GM19463 (cell line): ENCODE results near the gene RGS17.
A peak's percentile ranks its signal among the peaks of the same experiment; 100 is the strongest.

Experiments
- ATAC-seq: cut with Tn5 transposase; IDR thresholded peaks from one replicate; pipeline ENCODE4 v1.9.1; 2021; ENCODE audit warnings: mild to moderate bottlenecking, moderate library complexity; ENCODE audit not compliant: unreplicated experiment

RGS17 gene

GRCh38 chr6:153086225-153086990, 44.7 kb downstream of the RGS17 start:
- peak; percentile 35 for ATAC-seq

GRCh38 chr6:153085239-153085638, 45.8 kb downstream of the RGS17 start:
- ATAC-seq, result no peak

GRCh38 chr6:153084393-153084792, 46.7 kb downstream of the RGS17 start:
- no peak for ATAC-seq

DNA sequence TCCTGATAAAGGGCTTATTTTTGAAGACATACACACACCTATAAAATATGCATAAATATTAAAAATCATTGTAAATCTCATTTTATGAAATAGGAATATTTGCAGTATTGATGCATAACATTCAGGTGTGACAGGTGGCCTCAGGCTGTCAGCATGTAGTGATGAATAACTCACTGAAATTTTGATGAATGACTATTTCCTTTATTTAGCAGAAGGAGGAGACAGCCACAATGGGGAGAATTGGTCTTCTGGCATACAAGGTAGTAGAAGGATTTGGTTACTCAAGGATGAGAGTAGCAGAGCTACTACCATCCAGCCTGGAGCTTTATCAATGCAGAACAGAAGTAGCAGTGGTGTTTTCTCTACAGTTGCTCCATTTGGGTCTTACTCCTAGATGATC, 47.2 kb downstream of the RGS17 start:
- ATAC-seq, result no peak

- no peak for ATAC-seq
Measured at GRCh38 chr6:153081914-153082313, 49.2 kb downstream of the RGS17 start.

GRCh38 chr6:153076431-153076830, 54.7 kb downstream of the RGS17 start:
- no peak for ATAC-seq

- no peak for ATAC-seq
Measured at GRCh38 chr6:153074761-153075160, 56.3 kb downstream of the RGS17 start.

DNA sequence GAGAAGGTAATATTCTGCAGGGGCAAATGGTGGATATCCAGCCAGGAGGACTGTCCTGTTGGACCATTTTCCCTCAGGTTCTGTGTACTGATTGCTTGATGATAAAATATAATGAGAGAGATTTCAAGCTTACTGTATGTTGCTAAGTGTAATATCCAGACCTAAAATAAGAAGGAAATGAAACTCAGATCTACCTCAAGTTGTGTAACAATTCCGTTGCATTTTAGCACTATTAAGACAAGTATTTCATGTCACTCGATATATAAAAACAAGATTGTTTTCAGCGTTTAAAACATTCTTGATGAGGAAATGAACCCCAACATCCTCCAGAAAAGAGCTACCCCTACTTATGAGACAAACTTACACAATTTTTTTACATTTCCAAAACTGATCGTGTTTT, 57.2 kb downstream of the RGS17 start:
- ATAC-seq, result no peak

GRCh38 chr6:153070756-153071155, 60.3 kb downstream of the RGS17 start:
- no peak for ATAC-seq

DNA sequence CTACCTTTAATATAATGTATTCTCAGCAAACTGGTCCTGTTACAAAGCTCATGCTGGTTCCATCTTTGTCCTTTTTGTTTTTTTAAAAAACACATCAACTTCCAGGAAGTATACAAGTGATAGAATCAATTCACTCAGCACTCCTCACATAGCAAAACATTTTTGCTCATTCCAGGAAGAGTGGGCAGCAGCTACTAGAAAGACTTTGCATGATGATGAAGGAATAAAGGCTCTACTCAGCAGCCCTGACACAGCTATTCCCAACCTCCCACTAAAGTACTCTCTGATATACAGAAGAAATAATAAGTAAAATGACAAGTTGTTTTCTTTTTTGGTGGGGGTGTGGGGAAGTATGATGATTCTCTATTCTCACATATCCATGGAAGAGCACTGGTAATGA, 61.2 kb downstream of the RGS17 start:
- no peak for ATAC-seq

GRCh38 chr6:153065222-153065621, 65.9 kb downstream of the RGS17 start:
- ATAC-seq, result no peak

- ATAC-seq, result no peak
Measured at GRCh38 chr6:153063936-153064335, 67.1 kb downstream of the RGS17 start.

GRCh38 chr6:153062516-153062915, 68.6 kb downstream of the RGS17 start:
- no peak for ATAC-seq

DNA sequence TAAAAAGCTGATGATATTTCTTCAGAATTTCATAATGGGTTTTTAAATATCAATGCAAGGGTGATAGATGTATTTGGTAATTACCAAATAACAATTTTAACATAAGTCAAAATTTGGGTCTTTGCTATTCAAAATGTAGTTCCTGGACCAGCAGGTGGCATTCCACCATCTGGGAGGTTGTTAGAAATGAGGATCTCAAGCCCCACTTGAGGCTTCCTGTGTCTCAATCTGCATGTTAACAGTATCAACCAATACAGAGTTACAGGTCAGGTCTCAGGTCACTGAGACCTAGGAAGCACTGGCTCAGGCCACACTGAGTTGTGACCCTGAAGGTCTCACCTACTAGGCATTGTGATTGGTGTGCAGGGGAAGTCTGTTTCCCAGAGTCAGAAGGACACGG, 71.3 kb downstream of the RGS17 start:
- peak; percentile 79 for ATAC-seq

GRCh38 chr6:153059311-153059710, 71.8 kb downstream of the RGS17 start:
- ATAC-seq, result no peak

GRCh38 chr6:153058909-153059308, 72.2 kb downstream of the RGS17 start:
- no peak for ATAC-seq

GRCh38 chr6:153058291-153058690, 72.8 kb downstream of the RGS17 start:
- ATAC-seq, result no peak

- ATAC-seq, result no peak
Measured at GRCh38 chr6:153056308-153056707, 74.8 kb downstream of the RGS17 start.

DNA sequence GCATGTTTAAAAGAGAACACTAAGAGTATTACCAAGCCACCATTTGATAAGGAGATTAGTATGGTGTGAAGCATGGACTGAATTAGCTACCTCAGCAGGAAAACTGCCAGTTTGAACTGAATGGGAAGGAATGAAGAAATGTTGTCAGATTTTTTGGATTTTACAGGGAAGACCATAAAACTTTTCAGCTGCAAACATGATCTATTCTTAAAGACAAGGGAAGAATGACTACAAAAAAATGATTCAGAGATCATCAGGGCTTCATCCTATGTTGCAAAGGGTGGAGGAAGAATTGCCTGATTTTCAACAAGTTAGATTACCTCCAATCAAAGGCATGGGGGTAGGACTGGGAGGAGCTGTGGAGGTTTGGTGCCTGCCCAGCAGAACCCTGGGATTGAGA, 79.3 kb downstream of the RGS17 start:
- ATAC-seq, result no peak

DNA sequence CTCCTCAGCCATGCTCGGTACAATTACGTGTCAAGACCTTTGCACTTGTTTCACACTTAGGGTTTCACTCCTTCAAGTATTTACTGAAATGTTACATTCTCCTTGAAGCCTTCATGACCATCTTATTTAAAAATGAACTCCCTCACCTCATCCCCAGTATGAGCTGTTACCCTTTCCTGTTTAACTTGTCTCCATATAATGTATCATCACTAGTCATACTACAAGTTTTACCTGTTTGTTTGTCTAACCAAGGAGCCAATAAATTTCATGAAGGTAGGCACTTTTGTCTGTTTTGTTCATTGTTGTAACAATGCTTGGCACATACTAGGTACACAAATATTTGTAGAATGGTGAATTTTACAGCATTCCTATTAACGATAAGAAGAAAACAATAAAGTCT, 82.5 kb downstream of the RGS17 start:
- no peak for ATAC-seq

- ATAC-seq, result no peak
Measured at GRCh38 chr6:153047386-153047785, 83.7 kb downstream of the RGS17 start.

- ATAC-seq, result no peak
Measured at GRCh38 chr6:153045271-153045670, 85.8 kb downstream of the RGS17 start.

GRCh38 chr6:153044295-153044694, 86.8 kb downstream of the RGS17 start:
- ATAC-seq, result no peak
